Endothelial cell of umbilical vein (primary cell): ENCODE results near the gene ZNF101. TPM values are rescaled to one million over a fixed set of nuclear protein-coding genes. Genes with fewer than 3 reads are reported as not detected.

Experiments used
- BruUV-seq: library from RNA; stranded (reverse); fragments of 400-500 nt; replicated peaks from 2 replicates; lab custom pipeline; 2021; lab: Mats Ljungman, UMichigan
- CTCF ChIA-PET: fragments of 300-600, 350-600 bp; sonication (Branson Sonifier 250); formaldehyde crosslinking; loops from one replicate; lab custom pipeline; 2021; ENCODE audit warnings: antibody characterized with exemption, inconsistent platforms; lab: Charles Lee
- POLR2A ChIA-PET: fragments of 300-600, 350-600 bp; sonication (Branson Sonifier 250); formaldehyde crosslinking; loops from one replicate; lab custom pipeline; 2021; ENCODE audit warnings: antibody characterized with exemption, inconsistent platforms; lab: Charles Lee
- DNase-seq: peaks from one replicate; pipeline ENCODE4 v3.0.0-alpha.2; 2011; ENCODE audit warnings: low read depth, low spot score
- FAIRE-seq: peaks from 2 replicates; lab custom pipeline; 2011; peaks lifted over from hg19 to GRCh38; lab: Jason Lieb, UNC
- H2AFZ ChIP-seq: 2 replicates; pipeline ENCODE4 v1.6.0; 2012; ENCODE audit warnings: low read depth, low read length, control low read depth, inconsistent platforms
- H3K27ac ChIP-seq: 2 replicates; pipeline ENCODE4 v1.5.1; 2011; ENCODE audit warnings: low read depth, mild to moderate bottlenecking, control low read depth, low read length, moderate library complexity; ENCODE audit not compliant: insufficient read depth
- H3K27me3 ChIP-seq, 2 experiments: 2 replicates each; pipeline versions ENCODE4 v1.6.0 to v1.6.1; 2011; ENCODE audit warnings: low read length in 2 of 2, mixed read lengths in 1 of 2; ENCODE audit not compliant: control insufficient read depth in 2 of 2, insufficient read depth in 2 of 2
- H3K36me3 ChIP-seq, 2 experiments: 2 replicates in 1 of 2; 3 replicates in 1 of 2; pipeline ENCODE4 v1.5.1; 2011; ENCODE audit warnings: low read length in 2 of 2, mild to moderate bottlenecking in 1 of 2, moderate library complexity in 1 of 2; ENCODE audit not compliant: control insufficient read depth in 2 of 2, insufficient read depth in 2 of 2; ENCODE audit errors: extremely low read depth in 1 of 2
- H3K4me1 ChIP-seq: 3 replicates; pipeline ENCODE4 v1.5.1; 2011; ENCODE audit warnings: mild to moderate bottlenecking, low read length; ENCODE audit not compliant: control insufficient read depth, insufficient read depth; ENCODE audit errors: extremely low read depth
- H3K4me2 ChIP-seq: 2 replicates; pipeline ENCODE4 v1.6.1; 2011; ENCODE audit warnings: low read length, control low read depth, mixed read lengths; ENCODE audit not compliant: insufficient read depth
- H3K4me3 ChIP-seq, 3 experiments: fragments of 200-600 bp in 1 of 3; sonication (generic), shearing (Covaris generic) in 1 of 3; replicated peaks in 1 of 3; 2 replicates each; pipeline ENCODE4 v1.5.1; 2011 to 2016; ENCODE audit warnings: control low read depth in 3 of 3, low read length in 3 of 3, mild to moderate bottlenecking in 2 of 3, inconsistent platforms in 1 of 3, low read depth in 1 of 3, moderate library complexity in 1 of 3; ENCODE audit not compliant: insufficient read depth in 1 of 3
- H3K79me2 ChIP-seq: 2 replicates; pipeline ENCODE4 v1.6.0; 2012; ENCODE audit warnings: low read length, inconsistent platforms; ENCODE audit not compliant: control insufficient read depth, insufficient read depth
- H3K9ac ChIP-seq: replicated peaks from 2 replicates; pipeline ENCODE3; 2011; ENCODE audit warnings: low read length, control low read depth; ENCODE audit not compliant: insufficient read depth; ENCODE audit errors: extremely low read depth
- H3K9me1 ChIP-seq: replicated peaks from 3 replicates; pipeline ENCODE4 v1.6.0; 2011; ENCODE audit warnings: mild to moderate bottlenecking, low read length; ENCODE audit not compliant: control insufficient read depth, insufficient read depth; ENCODE audit errors: extremely low read depth
- H3K9me3 ChIP-seq: replicated peaks from 2 replicates; pipeline ENCODE4 v1.5.1; 2012; ENCODE audit warnings: low read length, inconsistent platforms; ENCODE audit not compliant: control insufficient read depth, insufficient read depth
- H4K20me1 ChIP-seq: replicated peaks from 2 replicates; pipeline ENCODE3; 2011; ENCODE audit warnings: mild to moderate bottlenecking, low read length; ENCODE audit not compliant: control insufficient read depth, insufficient read depth; ENCODE audit errors: extremely low read depth
- EZH2 ChIP-seq: IDR thresholded peaks from 2 replicates; pipeline ENCODE4 v1.6.1; 2012; ENCODE audit warnings: borderline replicate concordance, low read depth, mild to moderate bottlenecking, moderate library complexity, low read length, inconsistent platforms; ENCODE audit not compliant: severe bottlenecking
- FOS ChIP-seq: IDR thresholded peaks from 2 replicates; pipeline ENCODE4 v1.6.1; 2011; ENCODE audit warnings: mild to moderate bottlenecking, low read length, moderate library complexity, borderline replicate concordance; ENCODE audit not compliant: insufficient read depth
- GATA2 ChIP-seq: IDR thresholded peaks from 2 replicates; pipeline ENCODE4 v1.7.0; 2011; ENCODE audit warnings: low read depth, mild to moderate bottlenecking, moderate library complexity, mixed read lengths, low read length; ENCODE audit not compliant: insufficient read length, insufficient read depth
- JUN ChIP-seq: IDR thresholded peaks from 2 replicates; pipeline ENCODE4 v1.6.1; 2011; ENCODE audit warnings: borderline replicate concordance, low read depth; ENCODE audit not compliant: insufficient read length, insufficient read depth
- MAX ChIP-seq: IDR thresholded peaks from 2 replicates; pipeline ENCODE4 v1.6.1; 2011; ENCODE audit not compliant: insufficient read depth, insufficient read length
- MYC ChIP-seq: IDR thresholded peaks from one replicate; pipeline ENCODE4 v1.6.1; 2011; ENCODE audit warnings: mild to moderate bottlenecking, low read depth, low read length
- POLR2A ChIP-seq: IDR thresholded peaks from 2 replicates; pipeline ENCODE4 v1.6.1; 2012; ENCODE audit warnings: low read depth, mild to moderate bottlenecking, control low read depth, low read length
- POLR2AphosphoS5 ChIP-seq: IDR thresholded peaks from 2 replicates; pipeline ENCODE4 v1.6.1; 2012; ENCODE audit warnings: low read depth, mild to moderate bottlenecking, control low read depth, low read length, moderate library complexity; ENCODE audit not compliant: insufficient read depth
- dilution Hi-C: fragments of 300-500 bp; cut with MboI; formaldehyde crosslinking; loops from one replicate; pipeline ENCODE4 v1.15.0; 2019; ENCODE audit warnings: low sequenced_read_pairs; ENCODE audit not compliant: extremely low pct_ligation_motif_present
- intact Hi-C: fragments of 100-400 bp; cut with micrococcal nuclease; formaldehyde crosslinking; loops from one replicate; pipeline ENCODE4 v1.10.0; 2022
- polyA plus RNA-seq, 4 experiments: library from polyadenylated mRNA; depleted of rRNA in 3 of 4; stranded (reverse) in 3 of 4; unstranded in 1 of 4; fragments of >200 nt; gene quantifications; 2 replicates each; pipeline versions ENCODE4 v1.2.1 to v1.2.3, GENCODE V29; 2011 to 2012; ENCODE audit warnings: missing spikeins in 1 of 4
- total RNA-seq: library from RNA; stranded (reverse); gene quantifications from 2 replicates; pipeline ENCODE4 v1.2.3, GENCODE V29; 2021
- TF ChIP-seq, protein P1 (sequence below), 2 donors: IDR thresholded peaks; 1 replicate in 1 of 2; 2 replicates in 1 of 2; pipeline ENCODE4 v1.5.1; 2011; ENCODE audit warnings: low read length in 2 of 2, mild to moderate bottlenecking in 2 of 2, moderate library complexity in 2 of 2, control low read depth in 1 of 2, inconsistent platforms in 1 of 2, low read depth in 1 of 2; ENCODE audit not compliant: insufficient read depth in 1 of 2; ENCODE audit errors: extremely low read depth in 1 of 2

The ZNF101 gene
- total and polyA plus RNA-seq, 2 donors (not counting 3 experiments of a cell fraction or from before 2014, with no cell fraction given): 2.8 to 12.8 TPM

- H2AFZ ChIP-seq: peak within 1 kb of the TSS; percentile 68
- intact Hi-C loops: loop anchor here (1.0 to 5.0 kb wide), 2 partner anchors 91 to 111 kb away; no protein-coding TSS in a partner anchor
- H3K79me2 ChIP-seq: no peaks in the 10 kb centered on the region
- H3K9ac ChIP-seq: peak within 1 kb of the TSS; percentile 64
- H3K36me3 ChIP-seq: peaks cover 2 to 26% of the 10 kb centered on the region in 2 experiments
- no TSS peak for BruUV-seq
- H3K27me3 ChIP-seq: no peaks in the 10 kb centered on the region
- TF ChIP-seq MAX (no peak), JUN (no peak), FOS (no peak), MYC (no peak), EZH2 (no peak), POLR2A (peak; percentile 55), POLR2AphosphoS5 (peak; percentile 70), GATA2 (no peak)
- TF ChIP-seq, protein P1, sequence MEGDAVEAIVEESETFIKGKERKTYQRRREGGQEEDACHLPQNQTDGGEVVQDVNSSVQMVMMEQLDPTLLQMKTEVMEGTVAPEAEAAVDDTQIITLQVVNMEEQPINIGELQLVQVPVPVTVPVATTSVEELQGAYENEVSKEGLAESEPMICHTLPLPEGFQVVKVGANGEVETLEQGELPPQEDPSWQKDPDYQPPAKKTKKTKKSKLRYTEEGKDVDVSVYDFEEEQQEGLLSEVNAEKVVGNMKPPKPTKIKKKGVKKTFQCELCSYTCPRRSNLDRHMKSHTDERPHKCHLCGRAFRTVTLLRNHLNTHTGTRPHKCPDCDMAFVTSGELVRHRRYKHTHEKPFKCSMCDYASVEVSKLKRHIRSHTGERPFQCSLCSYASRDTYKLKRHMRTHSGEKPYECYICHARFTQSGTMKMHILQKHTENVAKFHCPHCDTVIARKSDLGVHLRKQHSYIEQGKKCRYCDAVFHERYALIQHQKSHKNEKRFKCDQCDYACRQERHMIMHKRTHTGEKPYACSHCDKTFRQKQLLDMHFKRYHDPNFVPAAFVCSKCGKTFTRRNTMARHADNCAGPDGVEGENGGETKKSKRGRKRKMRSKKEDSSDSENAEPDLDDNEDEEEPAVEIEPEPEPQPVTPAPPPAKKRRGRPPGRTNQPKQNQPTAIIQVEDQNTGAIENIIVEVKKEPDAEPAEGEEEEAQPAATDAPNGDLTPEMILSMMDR (IDR thresholded peaks at IDR 0.05; ENCODE audit: extremely low read depth in 1 of 2, insufficient read depth in 1 of 2, low read depth in 1 of 2, low read length in 2 of 2): peak; percentile 81 to 87
- DNase-seq (peak; percentile 45), FAIRE-seq (peak; percentile 44)
- POLR2A ChIA-PET: no interaction called here
- H3K9me3 ChIP-seq: no peaks in the 10 kb centered on the region
- dilution Hi-C loops: no loop called here
- peaks cover 4% of the 10 kb centered on the region for H3K4me1 ChIP-seq
- CTCF ChIA-PET: interaction anchor here (0.6 to 3.1 kb wide), 2 partner anchors 10 to 111 kb away, joined by 3 to 29 read pairs; no protein-coding TSS in a partner anchor
- H4K20me1 ChIP-seq: no peaks in the 10 kb centered on the region
- peak within 1 kb of the TSS; percentile 72 to 98 (median 78) for H3K4me3 ChIP-seq
- peak within 1 kb of the TSS; percentile 41 for H3K4me2 ChIP-seq
- H3K27ac ChIP-seq: peak within 1 kb of the TSS; percentile 54
- no peaks in the 10 kb centered on the region for H3K9me1 ChIP-seq
Observed at GRCh38 chr19:19643158-19644053, 25.2 kb upstream of the ZNF101 start, which contains the start of gene GMIP. TSS of gene GMIP (minus strand) at chr19:19643657. CDS start at chr19:19643529, 128 bp downstream.
